Measurements from ENCODE around the gene ZNF273. TPM values are rescaled to one million over a fixed set of nuclear protein-coding genes. Genes with fewer than 3 reads are reported as not detected.
A peak's percentile ranks its signal among the peaks of the same experiment; 100 is the strongest.

The ZNF273 gene
- total RNA-seq, 1 experiment from 2014 or later = 17.9 TPM

GRCh38 chr7:64882341-64883112 is 20.5 kb upstream of the ZNF273 start:
- Histone ChIP-seq H2AFZ (ENCODE audit: low read length) (no peak overlapping the region), H3K4me2 (ENCODE audit: insufficient read depth, insufficient read length, low read length) (no peak overlapping the region)
- peaks cover 53% of the 10 kb centered on the region for H3K27me3 Mint-ChIP-seq (ENCODE audit: low read depth)

More at GRCh38 chr7:64882341-64883112, 20.5 kb upstream of the ZNF273 start:
- Histone ChIP-seq H3K9ac (ENCODE audit: extremely low read depth, insufficient read length, low read length) (no peak overlapping the region), H4K91ac (ENCODE audit: insufficient read length, low read depth, low read length) (no peak overlapping the region), H2BK12ac (ENCODE audit: insufficient read length, low read depth, low read length) (no peak overlapping the region), H3K9me3 (ENCODE audit: control insufficient read depth, low read depth, low read length) (no peaks in the 10 kb centered on the region), H3K4ac (ENCODE audit: low read depth, low read length) (no peak overlapping the region), H4K8ac (replicated peaks; ENCODE audit: insufficient read length, low read depth, low read length) (no peak overlapping the region), H3K18ac (ENCODE audit: insufficient read length, low read depth, low read length) (no peak overlapping the region), H2BK5ac (ENCODE audit: insufficient read length, low read length) (no peak overlapping the region), H2BK20ac (ENCODE audit: low read depth, low read length, poor library complexity, severe bottlenecking) (no peak overlapping the region), H3K23ac (ENCODE audit: insufficient read length, low read depth, low read length) (no peak overlapping the region), H3T11ph (ENCODE audit: low read length) (no peak overlapping the region), H3K23me2 (ENCODE audit: insufficient read length, low read depth, low read length, poor library complexity, severe bottlenecking) (no peaks in the 10 kb centered on the region), H3K27me3 (ENCODE audit: insufficient read depth, low read length) (peaks cover 4% of the 10 kb centered on the region; the same call in 1 of the 2 replicates), H3K4me1 (ENCODE audit: insufficient read depth, low read length) (no peaks in the 10 kb centered on the region), H3K27ac (ENCODE audit: insufficient read length, low read depth, low read length) (no peak overlapping the region), H3K79me2 (ENCODE audit: insufficient read depth, low read length) (no peaks in the 10 kb centered on the region), H4K5ac (ENCODE audit: insufficient read length, low read depth, low read length) (no peak overlapping the region), H2BK15ac (ENCODE audit: low read depth, low read length) (no peak overlapping the region), H2BK120ac (ENCODE audit: low read depth, low read length, poor library complexity, severe bottlenecking) (no peak overlapping the region), H4K20me1 (ENCODE audit: control insufficient read depth, insufficient read depth, insufficient read length) (no peaks in the 10 kb centered on the region), H3K79me1 (ENCODE audit: insufficient read depth, low read depth, low read length, poor library complexity, severe bottlenecking) (no peaks in the 10 kb centered on the region), H2AK5ac (ENCODE audit: insufficient read length, low read length) (no peak overlapping the region), H3K56ac (ENCODE audit: insufficient read length, low read depth, low read length) (no peak overlapping the region), H3K14ac (ENCODE audit: insufficient read depth, low read length) (no peak overlapping the region; the same call in 1 of the 2 replicates)
- peak; percentile 18 for DNase-seq
- Mint-ChIP-seq H3K4me1 (0 out of 4 replicates have a peak, but pooled peaks cover 0 to 3% of the 10 kb centered on the region in 2 experiments), H3K9me3 (peaks cover 60 to 61% of the 10 kb centered on the region in 2 experiments), H3K27ac (no peak overlapping the region), H3K4me3 (no peak overlapping the region), H3K36me3 (ENCODE audit: insufficient read depth in 1 of 3, low read depth in 3 of 3) (peaks cover 4 to 8% (median 6%) of the 10 kb centered on the region in 3 experiments; a peak in 5 of 7 replicates)
- no CpG with 5 or more reads among the region's 55 CpGs for WGBS (ENCODE audit: extremely low coverage, insufficient read length, low lambda C conversion rate)
- TF ChIP-seq CTCF (conservative IDR thresholded peaks at IDR 0.05) = no peak
